HepG2 (cell line): ENCODE results near the gene ST3GAL5. TPM values are rescaled to one million over a fixed set of nuclear protein-coding genes. Genes with fewer than 3 reads are reported as not detected.

Source experiments
- DR1 ChIP-seq: sonication (generic); formaldehyde crosslinking; IDR thresholded peaks from 2 replicates; pipeline ENCODE4 v1.8.0; 2021; ENCODE audit warnings: mild to moderate bottlenecking, missing genetic modification reagents, inconsistent platforms
- HNRNPLL ChIP-seq: fragments of 200-400 bp; formaldehyde crosslinking; IDR thresholded peaks from 2 replicates; pipeline ENCODE4 v1.6.1; 2017; ENCODE audit warnings: mild to moderate bottlenecking, low read depth, low read length; ENCODE audit not compliant: poor library complexity, severe bottlenecking
- IKZF5 ChIP-seq: IDR thresholded peaks from 2 replicates; pipeline ENCODE4 v1.6.1; 2018; ENCODE audit warnings: missing genetic modification reagents, mild to moderate bottlenecking, missing compliant biosample characterization
- MXI1 ChIP-seq: IDR thresholded peaks from 3 replicates; pipeline ENCODE4 v1.6.1; 2012; ENCODE audit warnings: low read depth, low read length, inconsistent platforms, borderline replicate concordance
- MYPOP ChIP-seq: sonication (generic); formaldehyde crosslinking; IDR thresholded peaks from 2 replicates; pipeline ENCODE4 v1.8.1; 2023; ENCODE audit warnings: mild to moderate bottlenecking, moderate library complexity, missing genetic modification reagents
- NFATC3 ChIP-seq: sonication (generic); formaldehyde crosslinking; IDR thresholded peaks from 2 replicates; pipeline ENCODE4 v1.5.1; 2020; ENCODE audit warnings: mild to moderate bottlenecking, missing genetic modification reagents
- RXRB ChIP-seq: IDR thresholded peaks from 2 replicates; pipeline ENCODE4 v1.6.1; 2016; ENCODE audit warnings: borderline replicate concordance, missing genetic modification reagents, missing compliant biosample characterization
- SAP130 ChIP-seq: IDR thresholded peaks from 2 replicates; pipeline ENCODE4 v1.6.1; 2016; ENCODE audit warnings: low read depth
- SIN3A ChIP-seq: IDR thresholded peaks from 2 replicates; pipeline ENCODE4 v1.6.1; 2011; ENCODE audit warnings: low read depth, mild to moderate bottlenecking, control low read depth, low read length, borderline replicate concordance
- SP4 ChIP-seq: sonication (generic); formaldehyde crosslinking; IDR thresholded peaks from 2 replicates; pipeline ENCODE4 v1.8.1; 2023; ENCODE audit warnings: mild to moderate bottlenecking, missing genetic modification reagents
- ZBTB7A ChIP-seq: sonication (generic); formaldehyde crosslinking; IDR thresholded peaks from 2 replicates; pipeline ENCODE4 v1.8.0; 2022; ENCODE audit warnings: mild to moderate bottlenecking, missing genetic modification reagents
- ZFP36L1 ChIP-seq: sonication (generic); formaldehyde crosslinking; IDR thresholded peaks from 2 replicates; pipeline ENCODE4 v1.8.0; 2022; ENCODE audit warnings: mild to moderate bottlenecking, missing genetic modification reagents, moderate library complexity
- ZNF30 ChIP-seq: sonication (generic); formaldehyde crosslinking; IDR thresholded peaks from 2 replicates; pipeline ENCODE4 v1.5.0; 2020; ENCODE audit warnings: mild to moderate bottlenecking, missing genetic modification reagents
- ZNF317 ChIP-seq: sonication (generic); formaldehyde crosslinking; IDR thresholded peaks from 2 replicates; pipeline ENCODE4 v1.5.0; 2020; ENCODE audit warnings: mild to moderate bottlenecking, missing genetic modification reagents
- ZNF335 ChIP-seq: sonication (generic); formaldehyde crosslinking; IDR thresholded peaks from 2 replicates; pipeline ENCODE4 v1.4.0; 2020; ENCODE audit warnings: missing genetic modification reagents
- ZNF367 ChIP-seq: sonication (generic); formaldehyde crosslinking; IDR thresholded peaks from 2 replicates; pipeline ENCODE4 v1.4.0; 2020; ENCODE audit warnings: missing genetic modification reagents, borderline replicate concordance
- ZNF510 ChIP-seq: sonication (generic); formaldehyde crosslinking; IDR thresholded peaks from 2 replicates; pipeline ENCODE4 v1.4.0; 2020; ENCODE audit warnings: low read depth, mild to moderate bottlenecking, missing genetic modification reagents
- ZNF564 ChIP-seq: sonication (generic); formaldehyde crosslinking; IDR thresholded peaks from 2 replicates; pipeline ENCODE4 v1.8.1; 2023; ENCODE audit warnings: mild to moderate bottlenecking, missing genetic modification reagents
- ZNF652 ChIP-seq: IDR thresholded peaks from 2 replicates; pipeline ENCODE4 v1.6.1; 2016; ENCODE audit warnings: low read depth, borderline replicate concordance
- ZNF768 ChIP-seq: sonication (generic); formaldehyde crosslinking; IDR thresholded peaks from 2 replicates; pipeline ENCODE4 v1.4.0; 2020; ENCODE audit warnings: missing genetic modification reagents
- polyA plus RNA-seq, 8 experiments: library from polyadenylated mRNA; depleted of rRNA in 3 of 8; stranded (reverse) in 7 of 8; unstranded in 1 of 8; fragments of >200 nt; fragmentation: Illumina TruSeq in 4 of 8; extraction: Trizol in 4 of 8; gene quantifications; 2 replicates each; pipeline versions ENCODE4 v1.2.1 to v1.2.3, GENCODE V29; 2011 to 2016; ENCODE audit warnings: low read depth in 4 of 8, missing spikeins in 1 of 8, mixed read lengths in 1 of 8; ENCODE audit not compliant: insufficient read depth in 1 of 8
- total RNA-seq, 5 experiments: library from RNA; depleted of rRNA; stranded (reverse); fragments of >200 nt; fragmentation: Illumina TruSeq; extraction: Trizol; gene quantifications; 2 replicates each; pipeline ENCODE4 v1.2.3, GENCODE V29; 2016; ENCODE audit warnings: low read depth in 1 of 5
- TF ChIP-seq, protein P1 (sequence below): sonication (generic); formaldehyde crosslinking; IDR thresholded peaks from 2 replicates; pipeline ENCODE4 v1.4.0; 2020; ENCODE audit warnings: missing genetic modification reagents

The ST3GAL5 gene
- total and polyA plus RNA-seq, 2 of the 13 experiments (the other 11 are each of a cell fraction or from before 2014, with no cell fraction given): 1.3 to 2.0 TPM

DNA sequence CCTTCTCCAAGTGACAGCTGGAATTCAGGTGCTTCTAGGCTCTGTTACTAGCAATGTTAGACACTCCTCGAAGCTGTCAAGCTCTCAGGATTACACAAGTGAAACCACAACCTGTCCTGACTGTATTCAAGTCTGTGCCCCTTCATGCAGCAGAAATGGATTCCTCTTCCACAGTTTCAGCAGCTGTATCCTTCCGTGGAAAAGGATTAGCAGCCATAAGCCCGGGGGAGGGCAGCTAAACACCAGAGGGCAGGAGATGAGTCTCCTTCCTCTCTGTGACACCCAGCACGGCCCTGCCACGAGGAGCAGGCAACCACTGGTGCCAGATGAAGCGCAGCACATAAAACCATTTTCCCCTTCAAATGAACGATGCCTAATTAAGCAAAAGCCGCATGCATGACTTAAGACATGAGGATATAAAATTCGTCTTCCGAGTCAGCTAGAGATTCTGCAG, 1.2 kb downstream of the ST3GAL5 start (continued):
- TF ChIP-seq RXRB (0 out of 2 replicates have a peak, but pooled peaks have one; percentile 2), ZNF768 (no peak), ZNF652 (CRISPR knock-in tag) (no peak), ZNF367 (CRISPR knock-in tag) (no peak), HNRNPLL (no peak), MXI1 (0 out of 3 replicates have a peak, but pooled peaks have one; percentile 42), ZNF510 (0 out of 2 replicates have a peak, but pooled peaks have one; percentile 23), SAP130 (CRISPR knock-in tag) (peak; percentile 24; the same call in 1 of the 2 replicates), ZNF317 (CRISPR knock-in tag) (no peak), SP4 (CRISPR knock-in tag) (no peak), ZFP36L1 (CRISPR knock-in tag) (0 out of 2 replicates have a peak, but pooled peaks have one; percentile 44), MYPOP (CRISPR knock-in tag) (0 out of 2 replicates have a peak, but pooled peaks have one; percentile 64), ZBTB7A (0 out of 2 replicates have a peak, but pooled peaks have one; percentile 34), NFATC3 (CRISPR knock-in tag) (0 out of 2 replicates have a peak, but pooled peaks have one; percentile 52), SIN3A (0 out of 2 replicates have a peak, but pooled peaks have one; percentile 39), ZNF564 (CRISPR knock-in tag) (peak; percentile 56; the same call in 1 of the 2 replicates), ZNF335 (CRISPR knock-in tag) (no peak), IKZF5 (CRISPR knock-in tag) (0 out of 2 replicates have a peak, but pooled peaks have one; percentile 25), ZNF30 (no peak), DR1 (CRISPR knock-in tag) (no peak)
- TF ChIP-seq, protein P1, sequence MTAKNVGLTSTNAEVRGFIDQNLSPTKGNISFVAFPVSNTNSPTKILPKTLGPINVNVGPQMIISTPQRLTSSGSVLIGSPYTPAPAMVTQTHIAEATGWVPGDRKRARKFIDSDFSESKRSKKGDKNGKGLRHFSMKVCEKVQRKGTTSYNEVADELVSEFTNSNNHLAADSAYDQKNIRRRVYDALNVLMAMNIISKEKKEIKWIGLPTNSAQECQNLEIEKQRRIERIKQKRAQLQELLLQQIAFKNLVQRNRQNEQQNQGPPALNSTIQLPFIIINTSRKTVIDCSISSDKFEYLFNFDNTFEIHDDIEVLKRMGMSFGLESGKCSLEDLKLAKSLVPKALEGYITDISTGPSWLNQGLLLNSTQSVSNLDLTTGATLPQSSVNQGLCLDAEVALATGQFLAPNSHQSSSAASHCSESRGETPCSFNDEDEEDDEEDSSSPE (CRISPR knock-in tag): 0 out of 2 replicates have a peak, but pooled peaks have one; percentile 26
- TF ChIP-seq, all 625 proteins: peak for 29
